ENCODE measurements around the gene CAPN10.

DNA sequence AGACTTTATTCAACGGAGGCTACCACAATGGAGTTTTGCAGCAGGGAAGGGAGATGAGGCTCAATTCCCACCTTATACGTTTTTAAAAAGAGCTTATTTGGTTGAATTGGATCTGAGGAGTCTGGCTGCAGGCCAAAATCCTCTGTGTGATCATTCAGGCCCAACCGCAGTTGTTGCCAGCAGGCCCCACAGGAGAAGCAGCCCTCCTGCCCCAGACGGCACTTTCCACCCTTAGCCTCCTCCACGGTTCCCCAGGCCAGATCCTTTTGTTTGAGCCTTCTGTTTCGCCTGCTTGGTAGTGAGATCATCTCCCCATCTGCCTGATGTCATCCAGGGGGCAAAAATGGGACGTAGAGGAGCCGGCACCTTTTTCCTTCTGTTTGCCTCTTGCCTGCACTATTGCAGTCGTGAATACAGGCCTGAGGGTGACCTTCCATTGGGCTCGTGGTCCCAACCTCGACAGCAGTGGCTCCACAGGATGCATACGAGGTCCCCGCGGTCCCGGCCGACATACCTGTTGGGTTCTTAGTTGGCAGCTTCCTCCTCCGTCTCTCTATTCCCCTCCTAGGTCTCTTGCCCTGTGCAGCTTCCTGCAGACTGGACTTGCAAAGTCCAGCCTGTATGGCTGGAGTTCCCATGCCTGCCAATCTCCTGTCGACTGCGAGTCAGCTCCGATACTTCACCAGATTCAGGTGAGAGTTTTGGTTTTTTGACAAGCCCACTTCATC, 29.4 kb downstream of the CAPN10 start:
- TF ChIP-seq, protein P1, sequence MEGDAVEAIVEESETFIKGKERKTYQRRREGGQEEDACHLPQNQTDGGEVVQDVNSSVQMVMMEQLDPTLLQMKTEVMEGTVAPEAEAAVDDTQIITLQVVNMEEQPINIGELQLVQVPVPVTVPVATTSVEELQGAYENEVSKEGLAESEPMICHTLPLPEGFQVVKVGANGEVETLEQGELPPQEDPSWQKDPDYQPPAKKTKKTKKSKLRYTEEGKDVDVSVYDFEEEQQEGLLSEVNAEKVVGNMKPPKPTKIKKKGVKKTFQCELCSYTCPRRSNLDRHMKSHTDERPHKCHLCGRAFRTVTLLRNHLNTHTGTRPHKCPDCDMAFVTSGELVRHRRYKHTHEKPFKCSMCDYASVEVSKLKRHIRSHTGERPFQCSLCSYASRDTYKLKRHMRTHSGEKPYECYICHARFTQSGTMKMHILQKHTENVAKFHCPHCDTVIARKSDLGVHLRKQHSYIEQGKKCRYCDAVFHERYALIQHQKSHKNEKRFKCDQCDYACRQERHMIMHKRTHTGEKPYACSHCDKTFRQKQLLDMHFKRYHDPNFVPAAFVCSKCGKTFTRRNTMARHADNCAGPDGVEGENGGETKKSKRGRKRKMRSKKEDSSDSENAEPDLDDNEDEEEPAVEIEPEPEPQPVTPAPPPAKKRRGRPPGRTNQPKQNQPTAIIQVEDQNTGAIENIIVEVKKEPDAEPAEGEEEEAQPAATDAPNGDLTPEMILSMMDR (conservative IDR thresholded peaks at IDR 0.05) = no peak
- TF ChIP-seq ZFX (IDR thresholded peaks at IDR 0.05) = no peak

All from C4-2B (cell line).